Sigmoid colon (tissue), 7 donors: ENCODE data around the gene IL22RA2. TPM values are rescaled to one million over a fixed set of nuclear protein-coding genes. Genes with fewer than 3 reads are reported as not detected.

ENCODE experiments used
- DNase-seq: peaks from one replicate; pipeline ENCODE4 v3.0.0-alpha.2; 2019
- H3K27ac ChIP-seq, 4 donors: fragments of 200-600 bp; sonication (generic); one replicate each; pipeline ENCODE4 v1.5.1; 2016 to 2019; ENCODE audit warnings: mild to moderate bottlenecking in 1 of 4
- H3K27me3 ChIP-seq, 3 donors: fragments of 200-600 bp; sonication (generic); one replicate each; pipeline ENCODE4 v1.5.1; 2019; ENCODE audit warnings: mild to moderate bottlenecking in 1 of 3
- H3K36me3 ChIP-seq, 4 donors: fragments of 200-600 bp; sonication (generic); one replicate each; pipeline ENCODE4 v1.5.1; 2016 to 2019
- H3K4me1 ChIP-seq, 4 donors: fragments of 200-600 bp; sonication (generic); one replicate each; pipeline ENCODE4 v1.5.1; 2017 to 2019
- H3K4me3 ChIP-seq, 4 donors: fragments of 200-600 bp; sonication (generic); one replicate each; pipeline ENCODE4 v1.5.1; 2017 to 2019; ENCODE audit warnings: mild to moderate bottlenecking in 2 of 4, moderate library complexity in 1 of 4
- H3K9me3 ChIP-seq, 4 donors: fragments of 200-600 bp in 3 of 4; sonication (generic) in 3 of 4; one replicate each; pipeline versions ENCODE4 v1.5.1 to v1.6.1; 2013 to 2019
- CTCF ChIP-seq, 4 experiments: fragments of 450-650 bp in 3 of 4; fragments of 200-600 bp in 1 of 4; IDR thresholded peaks; one replicate each; pipeline ENCODE4 v1.5.1; 2016 to 2019; ENCODE audit warnings: antibody characterized with exemption in 4 of 4, mild to moderate bottlenecking in 3 of 4, moderate library complexity in 2 of 4
- EP300 ChIP-seq, 4 donors: sonication (generic); formaldehyde crosslinking; IDR thresholded peaks; one replicate each; pipeline ENCODE4 v1.6.1; 2017; ENCODE audit warnings: antibody characterized with exemption in 4 of 4
- POLR2A ChIP-seq, 2 donors: fragments of 450-650 bp; IDR thresholded peaks; one replicate each; pipeline ENCODE4 v1.6.1; 2016; ENCODE audit warnings: antibody characterized with exemption in 2 of 2, mild to moderate bottlenecking in 2 of 2, moderate library complexity in 2 of 2
- POLR2AphosphoS5 ChIP-seq, 4 donors: sonication (generic); formaldehyde crosslinking; IDR thresholded peaks; one replicate each; pipeline ENCODE4 v1.6.1; 2017; ENCODE audit warnings: antibody characterized with exemption in 4 of 4
- WGBS, 2 donors: extraction: QIAGEN DNeasy Blood & Tissue Kit; methylation state at CpG; one replicate each; pipeline ENCODE4 v1.1.7; 2013; 5-methylcytosine and 5-hydroxymethylcytosine counted together
- intact Hi-C: fragments of 100-400 bp; cut with DNase I; formaldehyde crosslinking; loops from one replicate; pipeline ENCODE4 v1.15.1; 2023
- polyA plus RNA-seq, 3 donors: library from polyadenylated mRNA; stranded (reverse); fragments of 200-250 nt; gene quantifications; one replicate each; pipeline ENCODE4 v1.2.3, GENCODE V29; 2013
- total RNA-seq, 4 donors: library from RNA; depleted of rRNA; stranded (reverse); fragments of >200 nt; gene quantifications; one replicate each; pipeline ENCODE4 v1.1.0, GENCODE V29; 2016
- donor health status: healthy with polysubstance abuse.
- donor health status: Bipolar disorder and iron deficiency.
- donor health status: healthy.

The IL22RA2 gene
- total and polyA plus RNA-seq, 7 donors = 0.35 TPM; not detected in 6

DNA sequence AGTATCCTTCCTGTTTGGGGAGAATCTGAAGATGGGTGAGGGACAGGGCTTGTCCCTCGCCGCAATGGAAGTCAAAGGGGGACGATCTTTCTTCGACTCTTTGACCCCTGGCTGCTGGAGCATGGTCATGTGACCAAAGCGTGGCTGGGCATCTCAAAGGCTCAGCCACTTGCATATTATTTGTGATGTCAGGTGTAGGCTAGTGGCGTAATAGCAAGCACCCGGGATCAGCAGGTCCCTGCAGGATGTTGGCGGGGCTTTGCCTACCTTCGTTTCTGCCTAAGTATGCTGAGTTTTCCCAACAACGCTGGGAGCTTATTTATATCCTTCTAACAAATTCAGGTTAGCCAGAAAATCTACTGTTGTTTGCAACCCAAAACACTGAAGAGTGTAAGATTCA is 78.4 kb downstream of the IL22RA2 start:
- intact Hi-C loops = no loop called here
- DNase-seq = no peak
- Histone ChIP-seq H3K4me3 (no peak overlapping the region), H3K36me3 (no peaks in the 10 kb centered on the region), H3K9me3 (no peaks in the 10 kb centered on the region), H3K4me1 (no peaks in the 10 kb centered on the region), H3K27ac (no peak overlapping the region), H3K27me3 (no peaks in the 10 kb centered on the region)
- 87 to 89% methylated on average over 10 of the region's 10 CpGs for WGBS, 2 donors
- TF ChIP-seq EP300 (IDR thresholded peaks at IDR 0.05) = no peak
- no peak for TF ChIP-seq POLR2AphosphoS5 (IDR thresholded peaks at IDR 0.05)
- TF ChIP-seq POLR2A (IDR thresholded peaks at IDR 0.05) = no peak
- no peak for TF ChIP-seq CTCF (IDR thresholded peaks at IDR 0.05)

DNA sequence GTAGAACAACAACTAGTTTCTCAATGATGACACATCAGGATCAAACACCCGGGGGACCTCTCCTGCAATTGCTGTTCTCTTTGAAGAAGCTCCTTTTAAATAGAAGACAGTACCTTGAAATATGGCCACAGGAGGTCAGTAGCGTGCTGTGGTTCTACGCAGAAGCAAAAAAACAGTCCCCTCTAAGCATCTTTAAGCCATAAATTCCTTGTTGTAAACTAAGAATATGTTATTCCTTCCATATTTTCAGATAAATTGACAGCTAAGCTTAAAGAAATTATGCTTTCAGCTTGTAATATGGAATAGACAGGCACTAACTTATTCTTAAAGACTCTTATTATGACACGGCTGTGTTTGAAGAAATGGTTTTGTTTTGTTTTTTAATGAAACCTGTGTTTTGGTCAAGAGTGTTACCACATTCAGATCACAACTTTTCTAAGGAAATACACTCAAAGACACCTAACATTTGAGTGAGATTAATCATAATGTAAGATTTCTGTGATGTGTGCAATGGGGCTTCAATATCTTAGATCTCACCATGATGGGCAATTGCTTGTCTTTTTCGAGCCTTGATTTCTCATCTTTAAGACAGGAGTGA is 78.9 kb downstream of the IL22RA2 start:
- H3K4me3 ChIP-seq = no peak overlapping the region
- 33 to 37% methylated on average over 5 of the region's 5 CpGs for WGBS, 2 donors
- peak; percentile 75 for DNase-seq
- no peaks in the 10 kb centered on the region for H3K9me3 ChIP-seq
- intact Hi-C loops = loop anchor here (5.0 kb wide), 2 partner anchors 218 to 548 kb away; no protein-coding TSS in a partner anchor
- no peaks in the 10 kb centered on the region for H3K27me3 ChIP-seq
- no peaks in the 10 kb centered on the region for H3K36me3 ChIP-seq
- H3K4me1 ChIP-seq = no peaks in the 10 kb centered on the region
- TF ChIP-seq POLR2A (IDR thresholded peaks at IDR 0.05) (no peak), CTCF (IDR thresholded peaks at IDR 0.05) (peak; percentile 30 to 72 (median 50)), EP300 (IDR thresholded peaks at IDR 0.05) (no peak), POLR2AphosphoS5 (IDR thresholded peaks at IDR 0.05) (no peak)
- no peak overlapping the region for H3K27ac ChIP-seq

Other genes with a start within 250 kb of the IL22RA2 start
- gene IL20RA, start 128.7 kb downstream of the IL22RA2 start, total RNA-seq = 1 to 10 TPM in 2 of 4 donors, under 1 TPM in 2; 0.28 to 1.8 (median 1.1) TPM
- gene IL20RA, start 128.7 kb downstream of the IL22RA2 start, polyA plus RNA-seq = 1 to 10 TPM; 3.8 to 7.2 (median 6.0) TPM
- 10 to 100 TPM; 47.4 to 67.1 (median 62.3) TPM for gene IFNGR1, start 45.7 kb upstream of the IL22RA2 start, total RNA-seq
- gene IFNGR1, start 45.7 kb upstream of the IL22RA2 start, polyA plus RNA-seq = 100 to 1,000 TPM in 1 of 3 donors, 10 to 100 TPM in 2; 32.4 to 116 (median 52.7) TPM